GM18505 (cell line): Measurements from ENCODE around the gene FBXO7.

ENCODE experiments used
- ATAC-seq: cut with Tn5 transposase; IDR thresholded peaks from one replicate; pipeline ENCODE4 v1.9.1; 2021; ENCODE audit not compliant: unreplicated experiment
- POLR2A ChIP-seq: IDR thresholded peaks from 4 replicates; pipeline ENCODE4 v1.6.1; 2011; ENCODE audit warnings: borderline replicate concordance; ENCODE audit not compliant: insufficient read depth, insufficient read length; ENCODE audit errors: extremely low read depth

FBXO7 gene

DNA sequence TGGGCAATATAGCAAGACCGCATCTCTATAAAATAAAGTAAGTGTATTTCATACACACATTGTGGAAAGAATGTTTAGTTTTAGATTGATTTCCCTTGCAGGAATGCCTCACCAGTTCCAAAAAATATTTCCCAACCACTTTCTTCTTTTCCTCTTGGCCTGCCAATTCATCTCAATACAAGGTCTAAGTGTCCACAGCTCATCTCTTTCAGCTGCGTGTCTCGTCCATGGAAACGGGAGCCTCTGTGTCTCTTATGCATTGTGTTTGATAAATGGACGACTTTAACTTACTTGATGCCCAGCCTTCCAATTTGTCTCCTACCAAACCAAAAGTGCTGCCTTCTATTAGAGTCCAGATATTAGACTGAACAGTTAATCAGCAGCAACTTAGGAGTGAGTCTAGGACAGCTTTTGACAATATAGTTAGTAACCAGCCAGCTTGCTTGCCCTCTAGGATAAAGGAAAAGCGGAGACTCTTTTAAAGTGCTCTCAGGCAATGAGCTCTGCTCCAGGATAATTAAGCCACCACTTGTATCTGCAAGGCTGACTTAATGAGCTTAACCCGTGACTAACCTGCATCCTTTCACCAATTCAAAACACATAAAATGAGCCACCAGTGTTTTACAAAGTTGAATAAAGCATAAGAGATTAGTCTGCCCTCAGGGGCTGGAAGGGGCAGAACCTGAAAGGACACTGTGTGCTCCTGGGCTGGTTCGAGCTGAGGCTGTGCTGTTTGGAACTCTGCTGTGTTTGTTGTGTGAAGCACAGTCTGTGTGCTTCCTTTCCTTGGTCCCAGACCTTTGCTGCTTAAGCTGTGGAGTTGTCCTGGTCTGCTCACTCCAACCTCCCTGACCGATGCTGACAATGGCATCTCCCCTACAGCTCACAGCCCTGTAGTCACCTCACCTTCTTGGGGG is 27.5 kb downstream of the FBXO7 start:
- ATAC-seq: no peak
- TF ChIP-seq POLR2A: no peak

DNA sequence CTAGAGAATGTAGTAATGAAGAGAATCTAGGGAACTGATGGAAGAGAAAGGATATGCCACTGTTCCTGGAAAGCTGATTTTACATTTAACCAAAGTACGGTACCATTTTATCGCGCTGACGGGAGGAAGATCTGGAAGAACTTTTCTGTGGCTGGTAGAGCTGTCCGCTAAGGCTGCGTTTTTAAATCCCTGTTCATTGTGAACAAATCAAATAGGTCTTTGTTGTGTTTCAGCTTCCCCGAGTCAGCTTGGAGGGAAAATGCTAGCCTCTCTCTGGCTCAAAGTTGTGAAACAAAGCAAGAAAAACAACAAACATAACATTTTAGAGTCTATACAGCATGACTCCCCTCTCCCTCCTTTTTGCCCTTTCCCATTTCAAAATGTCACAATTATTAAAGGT is 34.4 kb downstream of the FBXO7 start:
- ATAC-seq: no peak
- TF ChIP-seq POLR2A: no peak

DNA sequence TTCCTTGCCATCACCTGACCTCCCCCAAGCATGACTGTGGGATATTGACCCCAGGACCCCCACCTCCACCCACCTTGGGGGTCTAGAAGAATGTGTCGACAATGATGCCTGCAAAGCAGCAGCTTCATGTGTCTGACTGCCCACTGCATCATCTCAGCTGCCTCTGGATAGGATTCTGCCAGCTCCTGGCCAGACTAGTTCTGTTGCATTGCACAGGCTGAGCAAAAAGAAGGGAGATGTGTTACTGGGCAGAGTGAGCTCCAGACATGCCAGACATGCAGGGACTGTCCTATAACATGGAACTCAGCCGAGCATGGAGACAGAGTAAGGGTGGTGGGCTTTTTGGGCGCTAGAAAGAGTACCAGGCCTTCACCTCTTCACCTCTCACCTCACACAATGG is 36.7 kb downstream of the FBXO7 start:
- no peak for TF ChIP-seq POLR2A

DNA sequence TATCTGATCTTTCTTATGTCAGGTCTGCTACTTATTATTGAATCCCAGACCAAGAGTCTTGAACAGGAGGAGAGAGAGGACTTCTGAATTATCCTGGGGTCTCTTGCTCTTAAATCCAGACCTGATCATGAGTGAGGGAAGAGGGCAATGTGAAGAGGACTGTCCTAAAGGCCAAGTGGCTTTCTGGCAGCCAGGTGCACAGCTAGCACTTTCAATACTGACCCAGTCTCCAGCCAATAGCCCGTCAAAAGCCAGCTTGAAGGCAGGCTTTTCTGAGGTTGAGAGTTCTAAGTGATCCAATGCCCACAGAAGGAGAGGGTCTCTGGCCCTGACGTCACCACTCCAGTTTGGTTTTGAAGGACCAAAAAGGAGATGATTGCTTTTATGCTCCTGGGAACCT is 37.2 kb downstream of the FBXO7 start:
- TF ChIP-seq POLR2A: no peak

More for the DNA sequence above, 36.7 kb downstream of the FBXO7 start:
- ATAC-seq: no peak

DNA sequence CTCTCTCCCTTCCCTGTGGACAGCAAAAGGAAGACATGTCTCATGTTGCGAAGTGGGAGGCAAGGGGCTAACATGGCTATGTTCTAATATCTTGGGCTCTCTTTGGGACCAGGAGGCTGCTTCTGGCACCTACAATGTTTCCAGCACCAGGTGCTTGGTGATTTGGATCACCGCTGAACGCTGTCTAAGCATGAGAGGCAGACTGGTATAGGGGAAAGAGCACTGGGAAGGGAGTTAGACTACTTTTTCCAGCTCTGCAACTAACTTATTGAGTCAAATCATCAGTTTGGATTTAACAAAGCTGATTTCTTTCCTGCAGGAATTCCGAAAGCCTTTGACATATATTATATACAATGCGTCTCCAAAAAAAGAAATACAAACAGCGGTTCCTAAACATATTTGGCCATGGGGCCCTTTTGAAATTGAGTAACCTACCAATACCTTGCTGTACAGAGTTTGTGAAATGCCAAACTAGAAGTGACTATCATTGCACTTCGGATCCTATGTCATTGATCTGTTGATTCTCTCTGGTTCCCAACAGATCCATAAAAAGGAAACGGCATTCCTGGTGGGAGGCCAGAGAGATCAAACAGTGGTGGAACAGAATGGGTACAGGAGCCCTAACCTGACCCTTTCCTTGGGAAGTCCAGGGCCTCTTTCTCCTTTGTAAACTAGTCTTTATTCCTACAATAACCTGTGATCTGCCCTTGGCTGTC is 37.8 kb downstream of the FBXO7 start:
- TF ChIP-seq POLR2A: no peak
- ATAC-seq: no peak

More for the DNA sequence above, 37.2 kb downstream of the FBXO7 start:
- no peak for ATAC-seq

DNA sequence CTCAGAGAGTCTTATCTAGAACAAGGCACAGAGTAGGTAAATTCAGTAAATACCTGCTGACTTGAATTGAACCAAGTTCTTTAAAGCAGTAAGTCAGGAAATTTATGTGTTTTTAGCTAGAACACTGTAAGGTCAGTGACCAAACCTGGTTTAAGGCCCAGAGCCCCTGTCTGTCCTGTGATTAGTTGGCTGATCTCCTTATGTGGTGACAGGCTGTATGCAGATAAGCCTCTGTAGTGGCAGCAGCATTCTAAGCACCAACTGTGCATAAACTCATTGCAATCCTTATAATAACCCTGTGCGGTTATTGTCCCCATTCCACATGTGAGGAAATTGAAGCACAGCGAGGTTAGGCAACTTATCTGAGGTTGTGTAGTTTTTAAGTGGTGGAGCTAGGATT is 40.5 kb downstream of the FBXO7 start:
- no peak for TF ChIP-seq POLR2A
- no peak for ATAC-seq

DNA sequence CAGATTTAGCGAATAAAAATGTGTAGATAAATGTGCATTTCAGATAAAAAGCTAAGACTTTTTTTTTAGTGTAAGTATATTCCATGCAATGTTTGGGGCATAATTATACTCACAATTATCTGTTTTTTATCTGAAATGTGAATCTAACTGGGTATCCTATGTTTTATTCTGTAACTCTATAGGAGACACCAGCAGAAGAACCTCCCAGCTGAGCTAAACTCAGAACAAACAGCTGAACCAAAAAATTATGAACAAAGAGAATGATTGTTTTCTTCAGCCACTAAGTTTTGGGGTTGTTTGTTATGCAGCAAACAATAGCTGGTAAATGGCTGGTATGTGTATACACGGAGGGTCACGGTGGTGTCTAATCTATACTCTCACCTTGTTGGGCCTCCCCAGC is 42.9 kb downstream of the FBXO7 start:
- TF ChIP-seq POLR2A: no peak
- ATAC-seq: no peak

DNA sequence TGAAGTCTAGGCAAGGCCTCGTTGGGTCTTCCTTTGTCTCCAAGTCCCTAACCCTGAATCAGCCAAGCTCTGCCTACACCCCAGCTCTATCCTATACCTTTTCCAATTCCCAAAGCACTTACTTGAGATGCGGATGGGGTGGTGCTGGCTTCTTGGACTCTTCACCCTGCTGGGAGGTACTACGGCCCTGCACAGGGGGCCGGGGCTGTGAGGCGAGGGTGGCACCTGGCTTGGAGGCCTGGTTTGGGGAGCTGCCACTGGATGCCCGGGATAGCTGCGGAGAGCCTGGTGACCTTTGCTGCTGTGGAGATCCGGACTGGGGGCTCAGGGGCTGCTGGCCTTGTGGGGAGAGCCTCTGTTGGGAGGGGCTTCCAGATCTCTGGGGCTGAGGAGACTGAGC is 43.3 kb downstream of the FBXO7 start:
- no peak for ATAC-seq

DNA sequence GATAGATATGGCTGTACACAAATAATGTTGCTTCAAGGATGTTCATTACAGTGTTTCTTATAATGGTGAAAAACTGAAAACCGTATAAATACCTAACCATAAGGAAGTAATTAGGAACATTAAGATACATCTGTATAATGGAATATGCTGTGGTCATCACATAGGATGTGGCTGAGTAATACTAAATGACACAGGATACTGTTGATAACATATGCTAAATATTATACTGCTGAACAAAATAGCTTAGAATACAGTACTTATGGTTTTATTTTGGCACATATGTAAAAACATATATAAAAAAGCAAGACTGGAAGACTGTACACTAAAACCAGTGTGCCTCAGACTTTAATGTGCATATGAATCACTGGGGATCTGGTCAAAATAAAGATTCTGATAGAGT is 43.8 kb downstream of the FBXO7 start:
- ATAC-seq: no peak
- TF ChIP-seq POLR2A: no peak

More for the DNA sequence above, 43.3 kb downstream of the FBXO7 start:
- no peak for TF ChIP-seq POLR2A

DNA sequence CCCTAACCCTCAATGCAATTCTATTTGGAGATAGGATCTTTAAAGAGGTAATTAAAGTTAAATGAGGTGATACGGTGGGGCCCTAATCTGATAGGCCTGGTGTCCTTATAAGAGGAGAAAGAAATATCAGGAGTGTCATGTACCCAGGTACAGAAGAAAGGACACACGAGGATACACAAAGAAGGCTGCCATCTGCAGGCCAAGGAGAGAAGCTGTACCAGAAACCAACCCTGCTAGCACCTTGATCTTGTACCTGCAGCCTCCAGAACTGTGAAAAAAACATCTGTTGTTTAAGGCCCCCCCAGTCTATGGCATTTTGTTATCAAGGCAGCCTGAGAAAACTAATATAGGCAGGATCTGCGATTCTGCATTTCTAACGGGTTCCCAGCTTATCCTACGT is 44.2 kb downstream of the FBXO7 start:
- TF ChIP-seq POLR2A: no peak
- no peak for ATAC-seq

DNA sequence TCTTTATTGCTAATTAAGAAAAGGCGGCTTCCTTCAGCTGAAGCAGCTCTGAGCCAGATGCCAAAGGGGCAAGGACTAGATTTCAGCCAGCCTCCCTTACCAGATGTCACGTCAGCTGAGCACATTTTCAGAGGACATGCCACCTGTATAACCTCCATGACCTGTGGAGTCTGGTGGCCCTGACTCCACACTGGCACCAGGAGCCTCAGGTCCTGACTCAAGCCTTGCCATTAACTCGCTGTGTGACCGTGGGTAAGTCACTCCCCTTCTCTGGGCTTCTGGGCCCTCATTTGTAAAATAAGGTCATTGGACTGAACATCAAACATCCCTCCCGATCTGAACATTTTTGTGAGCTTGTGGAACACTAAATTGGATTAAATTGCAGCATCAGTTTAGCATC is 46.0 kb downstream of the FBXO7 start:
- TF ChIP-seq POLR2A: no peak
- ATAC-seq: no peak

DNA sequence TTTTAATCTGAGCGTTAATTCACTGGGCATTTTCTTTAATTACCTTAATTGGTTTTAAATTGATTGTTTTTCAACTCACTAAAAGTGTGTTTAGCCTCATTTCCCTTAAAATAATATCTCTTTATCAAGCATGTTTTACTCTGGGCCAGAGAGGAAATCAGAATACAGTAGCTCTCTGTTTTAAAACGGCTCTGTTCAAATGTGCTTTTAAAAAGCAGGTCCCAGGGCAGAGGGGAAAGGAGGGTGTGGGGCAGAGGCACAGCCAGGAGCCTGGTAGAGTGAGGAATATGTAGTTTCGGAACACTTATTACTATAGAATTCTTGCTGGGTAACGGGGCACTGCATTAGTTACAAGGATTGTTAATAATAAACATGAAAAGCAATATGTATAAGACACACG is 47.6 kb downstream of the FBXO7 start:
- TF ChIP-seq POLR2A: no peak
- ATAC-seq: no peak

DNA sequence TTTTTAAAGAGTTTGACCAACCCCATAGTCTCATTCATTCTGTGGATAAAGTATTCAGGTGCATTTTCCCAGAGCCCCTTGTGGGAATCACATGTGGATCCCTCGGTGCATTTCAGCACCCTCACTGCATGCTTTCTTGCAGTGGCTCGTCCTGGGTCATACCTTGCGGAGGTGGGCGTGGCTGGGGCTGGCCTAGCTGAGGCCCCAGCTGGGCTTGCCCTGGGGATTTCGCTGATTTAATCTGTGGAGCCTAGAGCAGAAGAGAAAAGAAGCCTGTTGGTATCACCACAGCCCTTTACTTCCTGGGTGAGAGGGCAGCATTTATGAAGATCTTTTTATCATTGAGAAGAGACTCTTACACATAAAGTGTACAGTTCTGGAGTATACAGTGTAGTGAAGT is 53.1 kb downstream of the FBXO7 start:
- no peak for ATAC-seq
- TF ChIP-seq POLR2A: no peak

DNA sequence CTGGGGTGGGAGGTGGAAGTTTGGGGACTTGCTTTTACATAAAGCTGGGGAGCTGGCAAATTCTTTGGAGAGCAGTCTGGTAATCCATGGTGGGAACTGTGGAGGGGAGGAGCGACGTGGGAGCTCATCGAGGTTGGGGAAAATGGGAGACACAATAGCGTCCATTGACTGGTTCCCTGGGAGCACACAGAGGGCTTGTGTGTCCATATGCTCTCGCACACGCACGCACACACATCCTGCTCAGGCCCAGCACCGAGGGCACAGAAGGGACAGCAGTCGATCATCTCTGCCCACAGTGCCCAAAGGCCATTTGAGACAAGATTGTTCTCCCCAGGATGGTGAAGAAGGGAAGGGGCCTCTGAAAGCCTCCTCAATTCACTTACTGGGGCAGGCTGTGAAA is 53.7 kb downstream of the FBXO7 start:
- TF ChIP-seq POLR2A: no peak
- ATAC-seq: no peak

DNA sequence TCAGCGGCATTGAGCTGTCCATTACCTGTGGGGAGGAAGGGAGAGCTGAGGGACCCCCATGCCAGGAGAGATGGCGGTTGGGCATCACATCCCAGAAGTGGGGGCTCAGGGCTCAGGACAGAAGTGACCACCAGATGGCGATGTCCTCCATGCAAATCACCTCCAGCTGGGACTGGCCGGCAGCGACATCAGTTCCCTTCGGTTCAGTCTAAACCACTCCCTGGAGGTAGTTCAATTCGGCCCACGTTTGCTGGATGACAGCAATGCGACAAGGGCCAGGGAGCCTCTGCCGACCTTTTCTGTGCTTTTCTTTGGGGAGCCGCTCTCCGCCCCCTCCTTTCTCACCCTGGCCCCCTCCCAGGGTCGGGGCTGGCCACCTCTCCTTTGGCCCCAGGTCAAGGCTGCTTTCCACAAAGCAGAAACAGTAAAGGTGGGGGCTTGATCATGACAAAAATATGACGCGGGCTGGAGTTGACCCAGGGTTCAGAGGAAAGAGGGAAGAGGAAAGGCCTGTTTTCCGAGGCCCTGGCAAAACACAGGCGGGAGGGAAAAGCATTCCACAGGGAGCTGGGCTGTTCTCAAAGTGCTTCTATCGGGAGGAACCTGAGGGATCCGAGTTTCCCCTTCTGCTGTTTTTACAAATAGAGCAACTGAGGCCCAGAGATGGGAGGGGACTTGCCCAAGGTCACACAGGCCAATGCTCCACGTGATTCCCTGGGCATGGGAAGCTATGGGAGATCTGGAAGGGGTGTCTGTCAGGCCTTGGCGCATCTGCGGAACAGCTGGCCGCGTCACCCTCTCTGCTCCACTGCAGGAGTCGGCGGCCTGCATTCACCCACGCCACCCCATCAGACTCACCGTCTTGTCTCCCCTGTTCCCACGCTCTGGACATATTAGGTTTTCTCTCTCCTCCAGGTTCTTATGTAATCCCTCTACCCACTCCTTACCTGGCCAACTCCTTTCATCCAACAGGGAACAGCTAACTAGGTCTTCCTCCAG is 54.7 kb downstream of the FBXO7 start:
- no peak for ATAC-seq
- TF ChIP-seq POLR2A: no peak
